ENCODE measurements around the gene SRGAP3.

SRGAP3 gene

DNA sequence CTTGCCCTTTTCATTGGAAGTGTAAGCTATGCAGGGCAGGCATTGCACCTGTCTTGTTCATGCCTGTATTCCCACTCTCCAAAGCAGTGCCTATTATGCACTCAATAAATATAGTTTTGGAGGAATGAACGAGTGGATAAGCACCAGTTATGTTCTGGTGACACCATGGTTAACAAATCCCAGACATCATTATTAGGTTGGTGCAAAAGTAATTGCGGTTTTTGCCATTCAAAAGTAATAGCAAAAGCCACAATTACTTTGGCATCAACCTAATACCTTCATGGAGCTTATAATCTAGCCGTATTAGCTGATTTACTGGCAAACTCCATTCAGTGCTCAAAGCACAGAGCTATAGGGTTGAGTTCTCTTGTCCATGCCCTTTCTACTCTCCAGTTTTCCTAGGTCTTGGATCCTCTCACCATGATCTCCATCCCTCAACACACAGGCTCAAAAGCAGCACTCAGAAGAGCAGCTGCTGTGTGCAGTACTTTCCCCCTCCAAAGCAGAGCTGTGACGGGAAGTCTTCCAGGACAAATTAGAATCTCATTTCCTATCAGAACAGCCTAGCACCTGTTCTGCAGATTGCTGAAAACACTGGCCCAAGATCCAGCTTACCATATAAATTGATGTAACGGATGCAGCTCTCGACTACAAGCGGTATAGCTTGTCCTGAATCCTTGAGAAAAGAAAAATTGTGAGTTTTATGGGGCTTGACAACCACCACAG is 223.0 kb downstream of the SRGAP3 start:
- Mint-ChIP-seq H3K4me3 (no peak overlapping the region), H3K27me3 (no peaks in the 10 kb centered on the region), H3K27ac (no peak overlapping the region)

DNA sequence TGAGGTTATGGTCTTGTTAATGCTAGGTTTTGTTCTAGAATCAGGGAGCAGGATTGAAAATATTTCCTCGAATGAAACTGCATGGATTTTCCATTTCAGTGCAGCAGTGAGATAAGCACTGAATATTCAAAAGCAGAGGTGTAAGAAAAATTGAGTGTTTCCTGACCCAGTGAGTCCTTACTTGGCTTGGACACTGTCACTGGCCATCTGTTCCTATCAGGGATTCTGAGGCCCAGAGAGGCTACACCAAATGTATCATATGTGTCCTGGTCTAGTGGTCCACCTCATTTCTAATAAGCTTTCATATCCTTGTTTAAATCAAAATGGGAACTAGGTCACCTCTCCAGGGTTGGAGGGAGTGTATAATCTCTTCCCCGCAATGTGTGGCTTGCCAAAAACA is 225.1 kb downstream of the SRGAP3 start:
- no peak for ATAC-seq
- Mint-ChIP-seq H3K27ac (no peak overlapping the region), H3K9me3 (no peaks in the 10 kb centered on the region), H3K4me1 (no peaks in the 10 kb centered on the region), H3K27me3 (no peaks in the 10 kb centered on the region), H3K4me3 (no peak overlapping the region)
- no peak for DNase-seq

More for the DNA sequence above, 223.0 kb downstream of the SRGAP3 start:
- H3K9me3 Mint-ChIP-seq, result no peaks in the 10 kb centered on the region
- H3K4me1 Mint-ChIP-seq, result no peaks in the 10 kb centered on the region
- DNase-seq (no peak), ATAC-seq (no peak)

DNA sequence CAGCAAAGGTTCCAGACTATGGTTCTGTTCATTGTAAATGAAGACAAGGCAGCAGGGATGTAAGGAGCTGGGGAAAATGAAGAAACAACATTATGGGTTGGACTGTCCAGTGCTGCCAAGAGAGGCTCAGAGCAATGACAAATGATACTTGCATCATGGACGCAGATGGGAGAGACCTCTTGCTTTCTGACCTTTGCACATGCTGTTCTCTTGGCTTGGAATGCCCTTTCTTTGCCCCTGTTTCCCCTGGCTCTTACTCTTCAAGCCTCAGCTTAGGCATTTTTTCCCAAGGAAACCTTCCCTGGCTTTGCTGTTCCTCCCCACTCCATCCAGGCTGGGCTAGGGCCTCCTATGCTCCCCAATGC is 226.2 kb downstream of the SRGAP3 start:
- Mint-ChIP-seq H3K9me3 (no peaks in the 10 kb centered on the region), H3K27me3 (no peaks in the 10 kb centered on the region), H3K4me1 (no peaks in the 10 kb centered on the region), H3K4me3 (no peak overlapping the region), H3K27ac (peak overlapping the region in 1 of 2 donors; percentile 69)
- DNase-seq, result no peak
- ATAC-seq, result no peak

- Mint-ChIP-seq H3K4me1 (no peaks in the 10 kb centered on the region), H3K27ac (peak overlapping the region in 1 of 2 donors; percentile 40), H3K27me3 (no peaks in the 10 kb centered on the region), H3K9me3 (no peaks in the 10 kb centered on the region), H3K4me3 (no peak overlapping the region)
- ATAC-seq (no peak), DNase-seq (no peak)
These were observed 226.9 kb downstream of the SRGAP3 start for GRCh38 chr3:9022305-9023225.

- DNase-seq (no peak), ATAC-seq (no peak)
- Mint-ChIP-seq H3K9me3 (no peaks in the 10 kb centered on the region), H3K4me1 (no peaks in the 10 kb centered on the region), H3K27ac (no peak overlapping the region), H3K4me3 (no peak overlapping the region), H3K27me3 (no peaks in the 10 kb centered on the region)
These were observed 228.0 kb downstream of the SRGAP3 start for GRCh38 chr3:9021271-9022009.

- Mint-ChIP-seq H3K4me3 (no peak overlapping the region), H3K4me1 (no peaks in the 10 kb centered on the region), H3K27ac (no peak overlapping the region), H3K27me3 (no peaks in the 10 kb centered on the region), H3K9me3 (no peaks in the 10 kb centered on the region)
- ATAC-seq (no peak), DNase-seq (no peak)
These were observed 229.0 kb downstream of the SRGAP3 start for GRCh38 chr3:9020426-9020825.

DNA sequence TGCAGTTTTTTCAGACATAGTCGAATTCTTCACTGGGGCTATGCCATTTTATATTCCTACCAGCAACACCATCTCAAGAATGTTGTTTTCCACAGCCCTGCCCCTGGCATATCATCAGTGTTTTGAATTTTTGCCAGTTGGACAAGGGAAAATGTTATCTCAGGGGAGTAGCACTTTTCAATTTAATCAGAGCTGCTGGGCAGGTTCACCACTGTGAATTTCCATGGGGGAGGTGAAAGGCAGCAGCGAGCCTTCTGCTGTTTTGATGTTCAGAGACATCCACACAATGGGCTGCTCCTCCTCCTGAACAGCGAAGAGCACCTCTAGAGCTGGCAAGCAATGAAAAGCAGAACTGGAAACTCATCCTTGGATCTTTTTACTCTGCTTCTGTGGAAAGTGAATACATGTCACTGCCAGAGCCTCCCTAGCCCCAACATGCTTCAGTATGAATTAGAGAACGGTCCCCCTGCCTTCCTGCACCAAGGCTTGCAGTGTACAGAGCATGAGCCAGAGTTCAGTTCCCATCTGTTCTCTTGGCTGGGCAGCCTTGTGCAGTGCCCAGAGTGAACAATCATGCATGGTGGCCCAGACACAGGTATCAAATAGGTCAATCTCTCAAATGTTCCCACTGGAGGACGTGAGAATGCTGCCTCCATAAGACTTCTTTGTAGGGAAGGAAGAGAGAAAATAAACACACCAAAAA is 230.0 kb downstream of the SRGAP3 start:
- DNase-seq (no peak), ATAC-seq (no peak)
- H3K27me3 Mint-ChIP-seq, result no peaks in the 10 kb centered on the region
- H3K4me1 Mint-ChIP-seq, result no peaks in the 10 kb centered on the region
- no peak overlapping the region for H3K27ac Mint-ChIP-seq
- H3K4me3 Mint-ChIP-seq, result no peak overlapping the region
- no peaks in the 10 kb centered on the region for H3K9me3 Mint-ChIP-seq

DNA sequence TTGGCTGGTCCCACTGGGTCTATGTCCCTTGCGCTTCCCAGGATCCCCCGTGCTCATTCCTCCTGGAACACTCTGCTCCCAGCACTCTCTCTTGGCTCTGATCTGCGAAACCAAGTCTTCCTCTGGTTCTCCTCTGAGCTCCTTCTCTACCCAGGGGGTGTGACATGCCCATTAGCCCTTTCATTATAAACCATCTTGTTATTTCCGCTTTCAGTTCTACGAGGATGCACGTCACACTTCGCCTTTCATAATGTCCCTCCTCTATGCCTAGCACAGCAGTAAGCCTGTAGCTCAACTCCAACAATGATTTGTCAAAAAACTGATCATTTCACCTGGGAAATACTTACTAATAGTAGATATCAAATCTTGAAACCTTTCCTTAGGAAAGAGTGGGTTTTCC is 234.2 kb downstream of the SRGAP3 start:
- ATAC-seq (no peak), DNase-seq (no peak)
- H3K27ac Mint-ChIP-seq, result no peak overlapping the region
- peaks cover 9% of the 10 kb centered on the region for H3K4me1 Mint-ChIP-seq
- no peak overlapping the region for H3K4me3 Mint-ChIP-seq
- no peaks in the 10 kb centered on the region for H3K27me3 Mint-ChIP-seq
- H3K9me3 Mint-ChIP-seq, result no peaks in the 10 kb centered on the region

- Mint-ChIP-seq H3K27me3 (no peaks in the 10 kb centered on the region), H3K4me1 (peaks cover 9% of the 10 kb centered on the region), H3K27ac (no peak overlapping the region), H3K9me3 (no peaks in the 10 kb centered on the region), H3K4me3 (no peak overlapping the region)
- ATAC-seq (no peak), DNase-seq (no peak)
These were observed 235.5 kb downstream of the SRGAP3 start for GRCh38 chr3:9013782-9014563.

- no peak overlapping the region for H3K27ac Mint-ChIP-seq
- peaks cover 9% of the 10 kb centered on the region for H3K4me1 Mint-ChIP-seq
- H3K27me3 Mint-ChIP-seq, result no peaks in the 10 kb centered on the region
- no peaks in the 10 kb centered on the region for H3K9me3 Mint-ChIP-seq
- no peak overlapping the region for H3K4me3 Mint-ChIP-seq
- ATAC-seq (peak; percentile 67), DNase-seq (no peak)
These were observed 236.9 kb downstream of the SRGAP3 start for GRCh38 chr3:9012521-9012920.

DNA sequence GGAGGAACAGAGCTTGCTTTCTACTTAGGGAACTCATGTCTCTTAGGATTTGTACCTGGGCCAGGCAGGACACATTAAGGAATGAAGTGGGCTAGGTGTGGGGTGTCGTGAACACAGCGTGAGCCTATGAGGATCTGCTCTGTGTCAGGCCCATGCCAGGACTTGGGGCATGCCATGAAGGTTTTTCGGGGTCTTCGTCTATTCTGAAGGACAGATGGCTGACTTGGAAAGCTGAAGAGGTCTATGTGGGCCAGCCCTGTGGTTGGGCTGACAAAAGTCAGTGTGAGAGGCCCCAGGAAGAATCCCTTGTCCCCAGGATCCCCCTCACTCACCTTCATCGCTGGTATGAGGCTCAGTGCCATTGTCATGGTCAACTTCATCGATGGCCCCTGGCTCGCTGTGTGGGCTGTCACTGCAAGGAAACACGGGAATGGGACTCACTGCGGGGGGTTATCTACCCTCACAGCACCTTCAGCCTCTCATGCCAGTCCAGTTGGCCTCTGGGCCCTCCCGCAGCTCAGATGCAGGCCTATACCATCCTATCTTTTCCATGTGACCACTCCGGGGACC is 239.4 kb downstream of the SRGAP3 start:
- no peak for DNase-seq
- no peak for ATAC-seq
- Mint-ChIP-seq H3K27ac (no peak overlapping the region), H3K27me3 (no peaks in the 10 kb centered on the region), H3K9me3 (no peaks in the 10 kb centered on the region), H3K4me3 (no peak overlapping the region), H3K4me1 (peaks cover 9% of the 10 kb centered on the region)

DNA sequence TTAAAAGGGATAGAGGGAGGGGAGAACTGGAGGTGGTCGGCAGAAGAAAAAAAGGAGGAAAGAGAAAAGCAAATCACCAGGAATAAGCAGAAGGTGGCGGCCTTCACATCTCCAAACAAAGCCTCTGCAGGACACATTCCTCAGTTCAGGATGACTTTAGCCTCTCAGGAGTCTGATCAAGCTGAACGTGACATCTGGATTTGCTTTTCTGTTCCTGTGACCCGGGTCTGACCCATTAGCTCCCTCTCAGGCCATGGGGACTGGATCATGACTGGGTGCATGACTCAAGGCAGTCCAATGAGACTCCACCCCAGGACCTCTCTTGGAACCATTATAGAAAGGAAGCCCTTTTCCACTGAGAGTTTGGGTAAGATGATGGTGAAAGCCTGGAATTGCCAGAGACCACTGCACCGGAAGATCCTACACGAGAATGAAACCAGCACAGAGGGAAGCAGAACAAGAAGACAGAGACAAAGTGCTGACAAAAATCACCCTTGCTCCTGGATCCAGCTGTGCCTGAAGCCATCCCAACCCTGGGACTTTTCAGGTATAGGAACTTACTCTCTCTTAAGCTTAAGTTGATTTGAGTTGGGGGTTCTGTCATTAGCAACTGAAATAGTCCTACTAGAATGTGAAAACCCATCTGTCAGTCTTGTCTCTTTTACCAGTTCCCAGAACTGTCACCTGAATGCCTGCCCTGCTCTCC is 240.7 kb downstream of the SRGAP3 start:
- no peak for ATAC-seq
- no peak overlapping the region for H3K27ac Mint-ChIP-seq
- H3K27me3 Mint-ChIP-seq, result no peaks in the 10 kb centered on the region
- DNase-seq, result no peak
- H3K4me3 Mint-ChIP-seq, result no peak overlapping the region
- no peaks in the 10 kb centered on the region for H3K9me3 Mint-ChIP-seq
- H3K4me1 Mint-ChIP-seq, result peaks cover 9% of the 10 kb centered on the region

DNA sequence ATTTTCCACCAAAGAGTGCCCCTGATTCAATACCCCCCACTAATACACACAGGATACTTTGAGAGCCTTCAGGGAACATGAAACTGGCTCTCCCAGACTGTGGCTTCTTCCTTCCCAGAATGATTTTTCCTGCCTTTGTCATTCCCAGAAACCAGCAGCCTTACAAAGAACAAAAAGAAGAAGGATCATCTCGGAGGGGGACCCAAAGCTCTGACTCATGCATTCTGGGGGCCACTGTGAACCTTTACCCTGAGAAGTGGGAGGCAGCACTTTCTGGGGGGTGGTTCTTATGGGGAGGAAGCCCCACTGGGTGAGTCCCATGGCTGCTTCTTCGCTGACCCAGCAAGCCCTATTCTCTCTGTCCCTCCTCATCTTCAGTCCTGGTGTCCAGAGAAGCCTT is 241.5 kb downstream of the SRGAP3 start:
- Mint-ChIP-seq H3K27me3 (no peaks in the 10 kb centered on the region), H3K27ac (peak overlapping the region; percentile 2 to 27), H3K4me1 (peaks cover 9% of the 10 kb centered on the region), H3K4me3 (no peak overlapping the region), H3K9me3 (no peaks in the 10 kb centered on the region)
- ATAC-seq, result no peak
- DNase-seq, result no peak

- H3K9me3 Mint-ChIP-seq, result no peaks in the 10 kb centered on the region
- peaks cover 3% of the 10 kb centered on the region for H3K4me1 Mint-ChIP-seq
- ATAC-seq, result no peak
- no peak overlapping the region for H3K4me3 Mint-ChIP-seq
- no peaks in the 10 kb centered on the region for H3K27me3 Mint-ChIP-seq
- no peak overlapping the region for H3K27ac Mint-ChIP-seq
- no peak for DNase-seq
These were observed 242.2 kb downstream of the SRGAP3 start for GRCh38 chr3:9007213-9007612.
